HCT116 (cell line): Measurements from ENCODE around the gene FGG. TPM values are rescaled to one million over a fixed set of nuclear protein-coding genes. Genes with fewer than 3 reads are reported as not detected.
A peak's percentile ranks its signal among the peaks of the same experiment; 100 is the strongest.

ENCODE experiments used
- ATAC-seq: fragments of 200-7000 bp; cut with Tn5 transposase; 2 replicates; pipeline ENCODE4 v1.9.1; 2020; ENCODE audit warnings: mild to moderate bottlenecking, moderate library complexity
- BruUV-seq: library from RNA; stranded (reverse); fragments of 400-500 nt; replicated peaks from 2 replicates; lab custom pipeline; 2021; lab: Mats Ljungman, UMichigan
- CTCF ChIA-PET: fragments of 300-600 bp; sonication (Branson Sonifier 250); formaldehyde crosslinking; loops from one replicate; lab custom pipeline; 2021; ENCODE audit warnings: antibody characterized with exemption; lab: Charles Lee
- POLR2A ChIA-PET: fragments of 300-600, 350-600 bp; sonication (Branson Sonifier 250); formaldehyde crosslinking; loops from one replicate; lab custom pipeline; 2021; ENCODE audit warnings: antibody characterized with exemption; lab: Charles Lee
- RAD21 ChIA-PET, 2 experiments: fragments of 300-600 bp; sonication (Branson Sonifier 250); formaldehyde crosslinking; loops; one replicate each; lab custom pipeline; 2023; ENCODE audit warnings: low total read pairs in 2 of 2; ENCODE audit not compliant: uncharacterized antibody in 2 of 2, unreplicated experiment in 2 of 2, low non-redundant PET in 1 of 2; lab: Charles Lee
- DNase-seq: peaks from one replicate; pipeline ENCODE4 v3.0.0-alpha.2; 2010; ENCODE audit warnings: low read depth, low spot score
- H2AFZ ChIP-seq: fragments of 200-600 bp; shearing (Covaris generic), sonication (generic); 2 replicates; pipeline ENCODE4 v1.6.1; 2017; ENCODE audit warnings: low read depth, mixed run types, mixed read lengths, antibody characterized with exemption, low read length; ENCODE audit not compliant: poor library complexity, severe bottlenecking
- H3K27ac ChIP-seq: 2 replicates; pipeline ENCODE4 v1.5.1; 2012; ENCODE audit warnings: low read depth, low read length
- H3K27me3 ChIP-seq: fragments of 200-600 bp; sonication (generic); 2 replicates; pipeline ENCODE4 v1.6.1; 2016; ENCODE audit warnings: mixed run types, low read length, mixed read lengths; ENCODE audit not compliant: insufficient read depth
- H3K36me3 ChIP-seq, 2 experiments: fragments of 200-500 bp in 1 of 2; fragments of 200-600 bp in 1 of 2; sonication (Bioruptor generic) in 1 of 2; sonication (generic) in 1 of 2; 2 replicates each; pipeline versions ENCODE4 v1.5.1 to v1.6.1; 2014 to 2016; ENCODE audit warnings: low read length in 2 of 2, inconsistent platforms in 1 of 2, mixed read lengths in 1 of 2, mixed run types in 1 of 2; ENCODE audit not compliant: insufficient read depth in 2 of 2, control insufficient read depth in 1 of 2
- H3K4me1 ChIP-seq, 2 experiments: fragments of 200-600 bp in 1 of 2; sonication (generic) in 1 of 2; 2 replicates each; pipeline versions ENCODE4 v1.5.1 to v1.6.1; 2012 to 2017; ENCODE audit warnings: low read length in 2 of 2, inconsistent platforms in 1 of 2, mild to moderate bottlenecking in 1 of 2, mixed read lengths in 1 of 2, mixed run types in 1 of 2, moderate library complexity in 1 of 2; ENCODE audit not compliant: insufficient read depth in 2 of 2, control insufficient read depth in 1 of 2
- H3K4me2 ChIP-seq: fragments of 200-600 bp; sonication (generic); 2 replicates; pipeline ENCODE4 v1.6.1; 2017; ENCODE audit warnings: mixed run types, low read length, mixed read lengths
- H3K4me3 ChIP-seq, 2 experiments: fragments of 200-600 bp in 1 of 2; sonication (generic) in 1 of 2; replicated peaks in 1 of 2; 2 replicates each; pipeline ENCODE4 v1.5.1; 2011 to 2016; ENCODE audit warnings: low read length in 2 of 2, control low read depth in 1 of 2, low read depth in 1 of 2, mild to moderate bottlenecking in 1 of 2, mixed read lengths in 1 of 2, mixed run types in 1 of 2
- H3K79me2 ChIP-seq: fragments of 200-600 bp; sonication (generic); 2 replicates; pipeline ENCODE4 v1.6.1; 2017; ENCODE audit warnings: mild to moderate bottlenecking, mixed run types, low read length, moderate library complexity, mixed read lengths; ENCODE audit not compliant: insufficient read depth
- H3K9ac ChIP-seq: fragments of 200-600 bp; sonication (generic); 2 replicates; pipeline ENCODE4 v1.6.1; 2016; ENCODE audit warnings: low read length, mixed read lengths
- H3K9me2 ChIP-seq: fragments of 200-600 bp; sonication (generic), shearing (Covaris generic); 2 replicates; pipeline ENCODE4 v1.6.1; 2017; ENCODE audit warnings: mixed run types, mild to moderate bottlenecking, moderate library complexity; ENCODE audit not compliant: insufficient read depth
- H3K9me3 ChIP-seq, 2 experiments: fragments of 200-500 bp in 1 of 2; fragments of 200-600 bp in 1 of 2; sonication (Bioruptor generic) in 1 of 2; sonication (generic) in 1 of 2; 2 replicates each; pipeline ENCODE4 v1.6.1; 2014 to 2017; ENCODE audit warnings: low read length in 2 of 2, mixed read lengths in 2 of 2, inconsistent platforms in 1 of 2, low read depth in 1 of 2, mild to moderate bottlenecking in 1 of 2, mixed run types in 1 of 2, moderate library complexity in 1 of 2; ENCODE audit not compliant: control insufficient read depth in 1 of 2, insufficient read depth in 1 of 2
- H4K20me1 ChIP-seq: fragments of 200-600 bp; sonication (generic), shearing (Covaris generic); 2 replicates; pipeline ENCODE4 v1.6.1; 2017; ENCODE audit warnings: mixed run types, mild to moderate bottlenecking, moderate library complexity; ENCODE audit not compliant: insufficient read depth
- EGR1 ChIP-seq: IDR thresholded peaks from 2 replicates; pipeline ENCODE4 v1.6.1; 2012; ENCODE audit warnings: low read depth
- EZH2phosphoT487 ChIP-seq: fragments of 200-600 bp; IDR thresholded peaks from 2 replicates; pipeline ENCODE4 v1.6.1; 2018; ENCODE audit warnings: antibody characterized with exemption, borderline replicate concordance
- FOSL1 ChIP-seq: IDR thresholded peaks from 2 replicates; pipeline ENCODE4 v1.6.1; 2012; ENCODE audit warnings: low read depth
- JUND ChIP-seq: IDR thresholded peaks from 2 replicates; pipeline ENCODE4 v1.6.1; 2012
- POLR2A ChIP-seq: IDR thresholded peaks from 2 replicates; pipeline ENCODE4 v1.7.0; 2011; ENCODE audit warnings: borderline replicate concordance; ENCODE audit not compliant: insufficient read depth, insufficient read length; ENCODE audit errors: extremely low read depth
- POLR2AphosphoS5 ChIP-seq: IDR thresholded peaks from 2 replicates; pipeline ENCODE4 v1.6.1; 2011; ENCODE audit warnings: mild to moderate bottlenecking, low read depth, low read length, moderate library complexity
- RAD21 ChIP-seq: IDR thresholded peaks from 2 replicates; pipeline ENCODE4 v1.6.1; 2012; ENCODE audit warnings: low read depth, mild to moderate bottlenecking
- SIN3A ChIP-seq: IDR thresholded peaks from 2 replicates; pipeline ENCODE4 v1.6.1; 2012; ENCODE audit warnings: low read depth
- SP1 ChIP-seq: IDR thresholded peaks from 2 replicates; pipeline ENCODE4 v1.6.1; 2012; ENCODE audit warnings: low read depth
- SRF ChIP-seq: IDR thresholded peaks from 2 replicates; pipeline ENCODE4 v1.6.1; 2012; ENCODE audit warnings: low read depth
- TCF7L2 ChIP-seq: IDR thresholded peaks from 2 replicates; pipeline ENCODE4 v1.7.0; 2011; ENCODE audit warnings: borderline replicate concordance, inconsistent platforms; ENCODE audit not compliant: insufficient read depth, insufficient read length; ENCODE audit errors: extremely low read depth
- YY1 ChIP-seq: IDR thresholded peaks from 2 replicates; pipeline ENCODE4 v1.6.1; 2011; ENCODE audit warnings: low read length, low read depth, moderate library complexity, mild to moderate bottlenecking; ENCODE audit not compliant: insufficient replicate concordance; ENCODE audit errors: extremely low read depth
- ZFX ChIP-seq: fragments of 450-650 bp; IDR thresholded peaks from 2 replicates; pipeline ENCODE4 v1.6.1; 2017
- ZNF274 ChIP-seq: fragments of 200-500 bp; sonication (Bioruptor generic); IDR thresholded peaks from 2 replicates; pipeline ENCODE4 v1.6.1; 2014; ENCODE audit warnings: mild to moderate bottlenecking, low read depth, low read length, inconsistent platforms
- intact Hi-C: fragments of 100-400 bp; cut with micrococcal nuclease; formaldehyde crosslinking; loops from 2 replicates; pipeline ENCODE4 v1.10.0; 2022
- total RNA-seq: library from RNA; stranded (reverse); gene quantifications from one replicate; pipeline ENCODE4 v1.2.1, GENCODE V29; 2021; ENCODE audit not compliant: unreplicated experiment
- TF ChIP-seq, protein P1 (sequence below): IDR thresholded peaks from 2 replicates; pipeline ENCODE4 v1.6.1; 2012; ENCODE audit warnings: low read depth
- TF ChIP-seq, protein P2 (sequence below): IDR thresholded peaks from 2 replicates; pipeline ENCODE4 v1.6.1; 2012
- TF ChIP-seq, protein P3 (sequence below), 3 experiments: fragments of 200-600 bp in 1 of 3; sonication (generic) in 1 of 3; IDR thresholded peaks in 2 of 3; conservative IDR thresholded peaks in 1 of 3; 2 replicates each; pipeline ENCODE4 v1.5.1; 2012 to 2017; ENCODE audit warnings: low read depth in 2 of 3, low read length in 2 of 3, antibody characterized with exemption in 1 of 3, borderline replicate concordance in 1 of 3, control low read depth in 1 of 3, mild to moderate bottlenecking in 1 of 3, mixed read lengths in 1 of 3, mixed run types in 1 of 3, moderate library complexity in 1 of 3; ENCODE audit not compliant: insufficient read depth in 1 of 3
- TF ChIP-seq, protein P4 (sequence below): IDR thresholded peaks from 2 replicates; pipeline ENCODE4 v1.6.1; 2011; ENCODE audit warnings: mild to moderate bottlenecking, low read length, moderate library complexity; ENCODE audit not compliant: insufficient replicate concordance; ENCODE audit errors: extremely low read depth

Gene FGG
- total RNA-seq, 1 experiment from 2014 or later = 2.7 TPM

DNA sequence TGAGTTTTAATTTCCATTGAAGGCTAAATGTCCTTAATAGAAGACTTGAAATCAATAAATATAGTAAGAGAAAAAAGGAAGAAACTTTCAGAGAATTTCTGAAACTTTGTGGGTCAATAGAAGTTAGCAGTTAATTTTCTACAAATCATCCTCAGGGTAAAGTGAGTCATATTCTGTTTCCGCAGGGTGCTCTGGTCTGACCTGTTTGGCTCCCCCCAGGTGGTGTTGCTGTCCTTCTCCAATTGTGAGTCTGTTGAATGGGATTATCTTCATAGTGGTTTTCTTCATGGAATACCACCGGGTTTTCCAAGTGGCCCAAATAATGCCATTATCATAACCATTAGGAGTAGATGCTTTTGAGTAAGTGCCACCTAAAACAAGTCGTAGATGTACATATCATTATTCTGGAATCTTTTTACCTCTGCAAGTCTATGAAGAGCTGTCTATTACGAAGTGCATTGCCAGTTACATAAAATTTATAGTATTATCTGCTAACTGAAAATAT, 7.7 kb downstream of the FGG start:
- Histone ChIP-seq H2AFZ (no peak overlapping the region), H3K9ac (no peak overlapping the region), H3K9me2 (peaks cover 3% of the 10 kb centered on the region; the same call in 1 of the 2 replicates), H4K20me1 (no peaks in the 10 kb centered on the region), H3K79me2 (no peaks in the 10 kb centered on the region), H3K4me2 (0 out of 2 replicates have a peak overlapping the region, but pooled peaks have one; percentile 2), H3K9me3 (no peaks in the 10 kb centered on the region), H3K4me3 (no peak overlapping the region), H3K27me3 (no peaks in the 10 kb centered on the region), H3K4me1 (peaks cover 3 to 11% of the 10 kb centered on the region in 2 experiments; a peak in 3 of 4 replicates), H3K27ac (no peak overlapping the region), H3K36me3 (no peaks in the 10 kb centered on the region)
- BruUV-seq = no TSS peak
- TF ChIP-seq SP1 (no peak), POLR2A (no peak), RAD21 (no peak), EGR1 (no peak), EZH2phosphoT487 (no peak), FOSL1 (no peak), JUND (no peak), YY1 (no peak), ZNF274 (no peak), ZFX (no peak), POLR2AphosphoS5 (no peak), SIN3A (no peak), TCF7L2 (no peak), SRF (no peak)
- TF ChIP-seq, protein P1, sequence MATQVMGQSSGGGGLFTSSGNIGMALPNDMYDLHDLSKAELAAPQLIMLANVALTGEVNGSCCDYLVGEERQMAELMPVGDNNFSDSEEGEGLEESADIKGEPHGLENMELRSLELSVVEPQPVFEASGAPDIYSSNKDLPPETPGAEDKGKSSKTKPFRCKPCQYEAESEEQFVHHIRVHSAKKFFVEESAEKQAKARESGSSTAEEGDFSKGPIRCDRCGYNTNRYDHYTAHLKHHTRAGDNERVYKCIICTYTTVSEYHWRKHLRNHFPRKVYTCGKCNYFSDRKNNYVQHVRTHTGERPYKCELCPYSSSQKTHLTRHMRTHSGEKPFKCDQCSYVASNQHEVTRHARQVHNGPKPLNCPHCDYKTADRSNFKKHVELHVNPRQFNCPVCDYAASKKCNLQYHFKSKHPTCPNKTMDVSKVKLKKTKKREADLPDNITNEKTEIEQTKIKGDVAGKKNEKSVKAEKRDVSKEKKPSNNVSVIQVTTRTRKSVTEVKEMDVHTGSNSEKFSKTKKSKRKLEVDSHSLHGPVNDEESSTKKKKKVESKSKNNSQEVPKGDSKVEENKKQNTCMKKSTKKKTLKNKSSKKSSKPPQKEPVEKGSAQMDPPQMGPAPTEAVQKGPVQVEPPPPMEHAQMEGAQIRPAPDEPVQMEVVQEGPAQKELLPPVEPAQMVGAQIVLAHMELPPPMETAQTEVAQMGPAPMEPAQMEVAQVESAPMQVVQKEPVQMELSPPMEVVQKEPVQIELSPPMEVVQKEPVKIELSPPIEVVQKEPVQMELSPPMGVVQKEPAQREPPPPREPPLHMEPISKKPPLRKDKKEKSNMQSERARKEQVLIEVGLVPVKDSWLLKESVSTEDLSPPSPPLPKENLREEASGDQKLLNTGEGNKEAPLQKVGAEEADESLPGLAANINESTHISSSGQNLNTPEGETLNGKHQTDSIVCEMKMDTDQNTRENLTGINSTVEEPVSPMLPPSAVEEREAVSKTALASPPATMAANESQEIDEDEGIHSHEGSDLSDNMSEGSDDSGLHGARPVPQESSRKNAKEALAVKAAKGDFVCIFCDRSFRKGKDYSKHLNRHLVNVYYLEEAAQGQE = no peak
- TF ChIP-seq, protein P2, sequence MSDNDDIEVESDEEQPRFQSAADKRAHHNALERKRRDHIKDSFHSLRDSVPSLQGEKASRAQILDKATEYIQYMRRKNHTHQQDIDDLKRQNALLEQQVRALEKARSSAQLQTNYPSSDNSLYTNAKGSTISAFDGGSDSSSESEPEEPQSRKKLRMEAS = no peak
- TF ChIP-seq, protein P3, sequence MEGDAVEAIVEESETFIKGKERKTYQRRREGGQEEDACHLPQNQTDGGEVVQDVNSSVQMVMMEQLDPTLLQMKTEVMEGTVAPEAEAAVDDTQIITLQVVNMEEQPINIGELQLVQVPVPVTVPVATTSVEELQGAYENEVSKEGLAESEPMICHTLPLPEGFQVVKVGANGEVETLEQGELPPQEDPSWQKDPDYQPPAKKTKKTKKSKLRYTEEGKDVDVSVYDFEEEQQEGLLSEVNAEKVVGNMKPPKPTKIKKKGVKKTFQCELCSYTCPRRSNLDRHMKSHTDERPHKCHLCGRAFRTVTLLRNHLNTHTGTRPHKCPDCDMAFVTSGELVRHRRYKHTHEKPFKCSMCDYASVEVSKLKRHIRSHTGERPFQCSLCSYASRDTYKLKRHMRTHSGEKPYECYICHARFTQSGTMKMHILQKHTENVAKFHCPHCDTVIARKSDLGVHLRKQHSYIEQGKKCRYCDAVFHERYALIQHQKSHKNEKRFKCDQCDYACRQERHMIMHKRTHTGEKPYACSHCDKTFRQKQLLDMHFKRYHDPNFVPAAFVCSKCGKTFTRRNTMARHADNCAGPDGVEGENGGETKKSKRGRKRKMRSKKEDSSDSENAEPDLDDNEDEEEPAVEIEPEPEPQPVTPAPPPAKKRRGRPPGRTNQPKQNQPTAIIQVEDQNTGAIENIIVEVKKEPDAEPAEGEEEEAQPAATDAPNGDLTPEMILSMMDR (IDR thresholded peaks at IDR 0.05 in 2 of 3, conservative IDR thresholded peaks at IDR 0.05 in 1 of 3; ENCODE audit: borderline replicate concordance in 1 of 3, insufficient read depth in 1 of 3, low read depth in 2 of 3, low read length in 2 of 3) = no peak
- TF ChIP-seq, protein P4, sequence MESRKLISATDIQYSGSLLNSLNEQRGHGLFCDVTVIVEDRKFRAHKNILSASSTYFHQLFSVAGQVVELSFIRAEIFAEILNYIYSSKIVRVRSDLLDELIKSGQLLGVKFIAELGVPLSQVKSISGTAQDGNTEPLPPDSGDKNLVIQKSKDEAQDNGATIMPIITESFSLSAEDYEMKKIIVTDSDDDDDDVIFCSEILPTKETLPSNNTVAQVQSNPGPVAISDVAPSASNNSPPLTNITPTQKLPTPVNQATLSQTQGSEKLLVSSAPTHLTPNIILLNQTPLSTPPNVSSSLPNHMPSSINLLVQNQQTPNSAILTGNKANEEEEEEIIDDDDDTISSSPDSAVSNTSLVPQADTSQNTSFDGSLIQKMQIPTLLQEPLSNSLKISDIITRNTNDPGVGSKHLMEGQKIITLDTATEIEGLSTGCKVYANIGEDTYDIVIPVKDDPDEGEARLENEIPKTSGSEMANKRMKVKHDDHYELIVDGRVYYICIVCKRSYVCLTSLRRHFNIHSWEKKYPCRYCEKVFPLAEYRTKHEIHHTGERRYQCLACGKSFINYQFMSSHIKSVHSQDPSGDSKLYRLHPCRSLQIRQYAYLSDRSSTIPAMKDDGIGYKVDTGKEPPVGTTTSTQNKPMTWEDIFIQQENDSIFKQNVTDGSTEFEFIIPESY = no peak
- DNase-seq = no peak
- ATAC-seq = no peak
- ChIA-PET RAD21 (no interaction called here), POLR2A (no interaction called here), CTCF (no interaction called here)
- intact Hi-C loops = no loop called here
